HG02973 (cell line): ENCODE results near the gene CWC25.

Experiments used
- ATAC-seq: cut with Tn5 transposase; IDR thresholded peaks from one replicate; pipeline ENCODE4 v1.9.1; 2021; ENCODE audit warnings: moderate library complexity; ENCODE audit not compliant: unreplicated experiment

Gene CWC25

DNA sequence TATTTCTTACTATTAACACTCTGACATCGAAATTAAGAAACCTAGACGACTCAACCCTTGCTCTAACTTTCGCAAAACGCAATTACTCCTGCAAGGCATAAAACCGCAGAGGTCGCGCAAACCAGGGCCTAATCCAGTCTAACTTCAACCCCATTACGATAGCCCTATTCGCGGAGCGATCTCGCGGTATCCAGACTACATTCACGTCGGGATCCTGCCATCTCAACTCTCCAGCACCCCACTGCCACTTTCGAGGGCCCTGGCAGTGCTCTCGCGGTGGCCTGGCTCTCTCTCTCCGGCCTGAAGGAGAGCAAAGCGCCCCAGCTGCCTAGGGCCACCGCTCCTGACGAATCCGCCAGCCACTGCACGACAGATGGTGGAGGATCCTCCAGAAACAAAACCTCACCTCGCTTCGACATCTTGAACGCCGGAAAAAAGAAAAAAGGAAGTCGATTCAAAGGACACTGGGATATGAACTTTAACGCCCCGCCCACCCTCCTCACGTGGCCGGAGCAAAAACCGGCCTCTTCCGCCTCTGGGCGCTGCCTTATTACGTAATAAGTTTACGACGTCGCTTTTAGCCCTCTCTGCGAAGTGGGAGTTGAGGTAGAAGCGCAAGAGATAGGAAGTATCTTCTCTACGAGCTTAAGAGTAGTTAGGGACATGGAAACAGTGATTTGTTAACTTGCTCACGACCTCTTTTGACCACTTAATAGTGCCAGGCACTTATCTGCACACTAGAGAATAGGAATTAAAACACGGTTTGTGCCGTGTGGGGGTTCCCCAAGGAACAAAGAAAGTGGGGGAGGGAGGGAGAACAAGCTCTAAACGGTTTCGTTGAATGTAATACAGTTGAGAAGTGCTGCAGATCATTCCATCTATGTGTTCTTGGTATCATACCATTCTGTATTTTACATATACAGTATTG lies 28.4 kb upstream of the CWC25 start, which contains the start of gene RPL23:
RPL23 (minus strand) TSS at position 430 of the 928 bp plus-strand sequence; CDS start at position 419, 11 bp downstream.
- ATAC-seq: peak; percentile 68

DNA sequence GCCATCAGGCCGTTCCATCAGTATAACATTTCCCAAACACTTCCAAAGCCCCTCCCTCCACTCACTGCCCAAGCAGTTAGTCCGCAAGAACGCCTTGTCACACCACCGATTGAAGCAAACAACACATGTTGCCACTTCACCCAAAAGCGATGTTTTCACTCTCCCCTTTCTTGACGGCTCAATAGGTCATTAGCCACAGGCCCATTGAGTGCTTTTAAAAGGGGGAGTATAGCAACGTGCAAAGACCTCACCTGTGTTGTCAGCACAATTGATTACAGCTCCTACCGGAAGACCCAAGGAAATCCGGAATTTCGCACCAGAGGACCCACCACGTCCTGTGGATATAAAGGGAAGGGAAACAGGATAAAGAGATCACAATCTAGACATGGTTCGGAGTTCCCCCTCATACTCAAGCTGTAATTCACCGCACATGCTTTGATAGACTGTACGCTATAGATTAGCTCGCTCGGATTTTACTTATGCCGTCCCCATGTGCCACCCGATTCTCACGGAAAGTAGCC lies 27.7 kb upstream of the CWC25 start:
- no peak for ATAC-seq

DNA sequence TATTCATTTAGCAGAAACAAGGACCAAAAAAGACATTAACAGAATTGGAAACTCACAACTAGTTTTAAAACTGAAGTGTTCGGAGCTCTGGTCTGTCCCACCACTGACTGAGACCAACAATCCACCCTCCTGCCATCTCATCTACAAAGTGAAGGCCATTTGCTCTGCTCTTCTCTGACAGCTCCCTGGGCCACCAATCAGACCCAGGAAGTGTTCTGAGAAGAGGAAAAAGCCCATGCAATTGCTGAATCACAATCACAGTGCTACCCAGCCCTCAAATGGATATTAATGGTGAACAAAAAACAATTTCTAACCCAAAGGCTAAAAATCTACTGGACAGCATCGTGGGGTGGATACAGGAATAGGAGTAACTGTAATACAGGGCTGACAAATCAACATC lies 26.3 kb upstream of the CWC25 start:
- ATAC-seq: no peak

DNA sequence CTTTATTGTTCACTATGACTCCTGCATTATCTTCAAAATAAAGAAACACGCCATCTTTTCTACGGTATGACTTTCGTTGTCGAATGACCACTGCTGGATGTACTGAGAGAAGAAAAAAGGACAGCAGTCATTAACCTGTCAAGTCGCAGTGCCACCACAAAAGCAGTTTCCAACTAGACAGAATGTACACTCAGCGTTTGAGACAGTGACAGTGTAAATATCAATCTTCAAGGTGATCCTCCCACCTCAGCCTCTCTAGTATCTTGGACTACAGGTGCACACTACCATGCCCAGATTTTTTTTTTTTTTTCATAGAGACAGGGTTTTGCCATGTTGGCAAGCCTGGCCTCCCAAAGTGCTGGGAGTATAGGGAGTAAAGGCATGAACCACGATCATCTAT lies 25.3 kb upstream of the CWC25 start:
- ATAC-seq: no peak

DNA sequence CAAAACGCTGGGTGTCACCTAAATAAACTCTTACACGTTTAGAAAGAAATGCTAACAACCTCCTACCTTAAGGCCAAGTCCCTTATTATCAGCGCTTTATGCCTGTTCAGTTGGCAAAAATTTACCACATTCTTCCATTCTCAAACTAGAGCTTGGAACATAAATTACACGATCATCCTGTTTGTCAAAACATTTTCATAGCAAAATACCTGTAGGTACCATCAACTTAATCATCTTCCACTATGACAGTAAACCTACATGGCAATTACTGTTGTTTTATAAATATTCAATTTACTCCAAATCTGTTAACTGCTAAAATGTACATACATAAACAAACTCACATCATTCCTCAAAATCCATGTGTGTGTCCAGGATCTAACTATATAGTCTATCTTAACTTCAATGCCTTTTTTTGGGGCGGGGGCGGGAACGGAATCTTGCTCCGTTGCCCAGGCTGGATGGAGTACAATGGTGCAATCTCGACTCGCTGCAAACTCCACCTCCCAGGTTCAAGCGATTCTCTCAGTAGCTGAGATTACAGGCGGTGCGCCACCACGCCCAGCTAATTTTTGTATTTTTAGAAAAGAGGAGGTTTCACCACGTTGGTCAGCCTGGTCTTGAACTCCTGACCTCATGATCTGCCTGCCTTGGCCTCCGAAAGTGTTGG lies 24.0 kb upstream of the CWC25 start:
- no peak for ATAC-seq

DNA sequence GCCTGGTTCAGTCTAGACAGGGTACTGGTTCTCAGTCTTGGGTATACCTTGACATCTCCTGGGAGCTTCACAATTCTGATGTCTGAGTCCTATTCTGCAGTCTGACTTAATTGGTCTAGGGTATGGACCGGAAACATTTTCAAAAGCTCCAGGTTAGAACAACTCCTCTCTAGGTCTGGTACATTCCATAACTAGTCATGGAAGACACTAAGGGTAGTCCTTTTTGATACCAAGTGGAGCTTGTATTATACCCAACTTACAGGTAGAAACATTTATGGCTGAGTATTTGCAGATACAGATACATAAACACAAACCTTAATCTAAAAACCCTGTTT lies 23.4 kb upstream of the CWC25 start:
- no peak for ATAC-seq

DNA sequence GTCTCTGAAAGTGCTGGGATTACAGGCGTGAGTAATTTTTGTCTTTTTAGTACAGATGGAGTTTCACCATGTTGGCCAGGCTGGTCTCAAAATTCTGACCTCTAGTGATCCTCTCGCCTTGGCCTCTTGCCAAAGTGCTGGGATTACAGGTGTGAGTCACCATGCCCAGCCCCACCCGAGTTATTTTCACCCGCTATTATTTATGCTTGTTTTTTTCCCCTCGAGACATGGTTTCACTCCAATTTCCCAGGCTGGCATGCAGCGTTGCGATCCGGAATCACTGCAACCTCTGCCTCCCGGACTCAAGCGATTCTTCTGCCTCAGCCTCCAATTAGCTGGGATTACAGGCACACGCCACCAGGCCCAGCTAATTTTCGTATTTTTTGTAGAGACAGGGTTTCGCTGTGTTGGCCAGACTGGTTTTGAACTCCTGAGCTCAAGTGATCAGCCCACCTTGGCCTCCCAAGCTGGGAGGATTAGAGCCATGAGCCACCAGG lies 19.2 kb upstream of the CWC25 start:
- ATAC-seq: no peak

DNA sequence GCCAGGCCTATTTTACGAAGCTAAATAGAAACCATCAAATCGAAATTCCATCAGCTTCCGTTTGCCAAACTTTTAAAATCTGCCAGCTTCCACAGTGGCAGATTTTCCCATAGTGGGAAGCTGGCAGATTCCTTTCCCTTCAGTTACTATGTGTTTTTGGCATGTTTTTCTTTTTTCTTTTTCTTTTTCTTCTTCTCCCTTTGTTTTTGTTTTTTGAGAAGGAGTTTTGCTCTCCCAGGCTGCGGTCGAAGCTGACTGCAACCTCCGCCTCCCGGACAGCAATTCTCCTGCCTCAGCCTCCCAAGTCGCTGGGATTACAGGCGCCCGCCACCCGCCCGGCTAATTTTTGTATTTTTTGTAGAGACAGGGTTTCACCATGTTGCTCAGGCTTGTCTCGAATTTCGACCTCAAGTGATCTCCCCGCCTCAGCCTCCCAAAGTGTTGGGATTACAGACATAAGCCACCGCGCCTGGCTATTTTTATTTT lies 684 bp upstream of the CWC25 start:
- ATAC-seq: no peak

DNA sequence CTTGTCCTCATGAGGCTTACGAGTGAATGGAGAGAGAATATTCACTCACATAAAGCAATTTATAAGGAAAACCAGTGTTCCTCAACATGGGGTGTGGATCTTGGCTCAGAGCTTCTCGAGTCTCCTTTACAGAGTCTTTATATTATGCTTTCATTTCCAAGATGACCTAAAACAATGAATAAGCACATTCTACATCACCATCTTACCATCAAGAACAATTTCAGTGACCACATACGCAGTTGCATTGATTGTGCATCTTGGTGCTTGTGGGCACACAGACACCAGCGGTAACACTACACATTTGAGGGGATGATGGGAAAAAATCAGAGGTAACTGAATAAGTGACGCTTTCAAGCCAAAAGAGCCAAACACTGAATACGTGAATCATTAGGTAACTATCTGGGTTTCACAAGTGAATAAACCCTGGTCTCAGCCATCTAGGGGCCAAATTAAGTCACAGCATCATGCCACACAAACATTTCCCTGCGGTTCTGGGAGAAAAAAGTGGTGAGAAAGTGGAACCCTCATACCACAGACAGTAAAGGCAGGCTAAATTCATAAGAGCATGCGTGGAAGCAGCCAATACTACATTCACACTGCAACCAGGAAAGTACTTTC lies 9.4 kb downstream of the CWC25 start:
- ATAC-seq: no peak

DNA sequence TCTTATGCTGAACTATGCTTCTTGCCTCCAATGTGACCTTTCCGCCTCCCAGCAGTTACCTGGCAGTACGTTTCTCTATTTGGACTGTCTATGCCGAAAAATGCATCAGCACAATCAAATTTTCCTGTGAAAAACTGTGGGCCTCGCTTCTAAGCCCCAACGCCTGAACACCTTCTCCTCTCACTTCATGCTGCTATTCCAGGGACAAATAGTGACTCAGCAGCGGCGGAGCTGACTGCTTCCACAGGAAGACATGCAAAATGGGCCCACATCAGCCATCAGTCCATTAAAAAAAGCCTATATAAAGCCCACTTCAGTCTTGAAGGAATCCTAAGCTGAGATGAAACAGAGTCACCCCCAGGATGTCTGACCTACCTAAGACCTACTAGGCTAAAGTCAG lies 15.3 kb downstream of the CWC25 start:
- no peak for ATAC-seq

DNA sequence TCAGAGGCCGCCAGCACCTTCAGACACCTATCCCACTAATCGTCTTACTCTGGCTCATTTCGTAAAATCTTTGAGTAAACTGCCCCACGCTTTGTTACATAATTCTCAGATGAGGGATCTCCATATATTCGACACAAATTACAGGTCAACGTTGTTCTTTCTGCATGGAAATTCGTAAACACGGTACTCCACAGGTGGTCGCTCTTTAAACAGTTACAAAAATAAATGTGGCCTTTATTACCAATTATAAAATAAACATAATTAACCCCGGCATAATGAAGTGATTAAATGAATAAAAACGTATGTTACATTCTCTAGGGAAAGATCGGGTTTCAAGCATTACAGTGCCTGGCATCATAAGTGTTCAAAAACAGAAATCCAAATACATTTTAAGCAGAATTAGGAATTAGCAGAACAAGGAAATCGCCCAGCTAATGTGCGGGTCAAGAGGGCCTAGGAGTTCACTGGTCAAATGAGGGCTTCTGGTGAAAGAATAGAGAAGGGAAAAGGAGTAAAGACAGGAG lies 24.8 kb downstream of the CWC25 start:
- ATAC-seq: no peak

DNA sequence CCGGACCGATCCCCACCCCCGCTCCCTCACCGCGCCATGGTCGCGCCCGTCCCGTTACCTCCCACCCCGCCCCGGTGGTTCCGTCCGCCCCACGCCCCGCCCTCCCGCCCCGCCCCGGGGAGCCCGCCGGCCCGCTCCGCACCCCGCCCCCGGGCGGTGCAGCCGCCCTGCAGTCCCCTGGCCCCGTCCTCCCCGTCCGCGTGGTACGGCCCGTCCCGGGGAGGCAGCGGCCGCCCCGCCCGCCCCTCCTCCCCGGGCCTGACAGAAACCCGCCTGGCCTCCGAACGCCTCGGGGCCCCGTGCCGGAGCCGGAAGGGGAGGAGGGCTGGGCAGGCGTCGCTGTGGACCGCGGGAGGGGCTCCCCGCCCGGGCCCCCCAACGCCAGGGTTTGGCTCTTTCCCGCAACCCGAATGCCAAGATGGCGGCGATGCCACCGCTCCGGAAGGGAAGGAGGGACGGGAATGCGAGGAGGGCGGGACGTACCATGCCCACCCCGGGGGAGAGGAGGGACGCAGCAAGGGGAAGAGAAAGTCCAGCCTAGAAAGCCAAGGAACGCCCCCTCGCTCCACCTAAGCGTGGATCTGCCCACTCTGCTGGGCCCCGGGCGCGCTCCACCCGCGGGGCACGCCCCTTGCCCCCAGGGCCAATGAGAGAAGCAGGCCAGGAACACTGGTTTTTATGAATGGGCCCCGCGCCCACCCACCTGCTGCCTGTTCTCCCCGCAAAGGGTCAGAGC lies 25.5 kb downstream of the CWC25 start, which contains the start of gene PIP4K2B:
PIP4K2B (minus strand) TSS at position 56 of the 736 bp plus-strand sequence. CDS start 132 bp downstream, outside the sequence.
- peak; percentile 64 for ATAC-seq

DNA sequence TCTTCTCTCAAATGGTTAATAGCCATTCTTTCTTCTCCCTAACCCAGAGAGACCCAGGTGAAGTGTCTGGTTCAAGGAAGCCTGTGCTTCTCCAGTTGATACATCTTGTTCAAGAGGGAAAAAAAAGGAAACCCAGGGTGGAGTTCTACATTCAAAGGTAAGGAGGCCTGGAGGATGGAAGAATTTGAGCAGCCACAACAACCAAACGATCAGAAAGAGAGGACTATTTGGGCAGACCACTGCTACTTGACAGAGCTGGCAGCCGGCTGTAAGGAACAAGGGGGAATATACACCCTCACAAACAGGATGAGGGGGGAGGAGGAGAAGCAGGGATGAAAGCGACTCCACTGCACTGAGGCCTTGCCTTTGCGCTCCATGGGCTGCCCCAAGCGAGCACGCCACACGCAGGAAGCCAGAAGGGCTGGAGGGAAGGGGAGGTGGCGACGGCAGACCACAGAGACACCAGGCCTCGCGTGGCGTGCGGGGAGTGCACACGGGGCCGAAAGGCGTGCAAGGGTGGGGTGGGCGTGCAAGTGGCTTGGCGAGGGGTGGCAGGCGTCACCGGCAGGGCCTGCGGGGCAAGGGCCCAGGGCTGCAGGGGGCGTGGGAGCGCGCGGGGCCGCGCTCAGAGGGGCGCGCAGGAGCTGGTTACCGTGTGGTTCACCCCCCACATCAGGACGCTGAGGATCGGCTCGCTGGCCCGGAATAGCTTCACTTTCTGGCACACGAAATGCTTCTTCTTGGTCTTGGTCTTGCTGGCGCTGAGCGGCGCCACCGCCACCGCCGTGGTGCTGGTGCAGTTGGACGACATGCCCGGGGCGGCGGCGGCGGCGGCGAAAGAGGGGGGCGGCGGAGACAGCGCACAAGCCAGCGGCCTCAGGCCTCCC lies 26.3 kb downstream of the CWC25 start:
- ATAC-seq: peak; percentile 16

DNA sequence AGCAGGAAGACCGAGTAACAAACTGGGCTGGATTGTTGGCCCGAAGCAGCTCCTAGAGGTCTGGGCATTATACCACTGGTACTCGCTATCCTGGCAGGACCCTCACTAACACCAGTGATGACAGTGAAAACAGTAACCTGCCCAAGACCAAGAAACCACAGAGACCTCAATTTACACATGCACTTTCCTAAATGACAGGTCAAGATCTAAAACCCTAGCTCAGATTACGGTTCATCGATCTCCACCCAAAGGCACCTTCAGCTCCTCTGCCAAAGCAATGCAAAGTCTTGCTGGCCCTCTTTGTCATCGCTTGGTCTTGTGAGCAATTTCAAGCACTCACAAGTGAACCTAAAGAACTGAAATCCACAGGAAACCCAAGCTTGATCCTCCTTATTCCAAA lies 27.3 kb downstream of the CWC25 start:
- ATAC-seq: no peak

DNA sequence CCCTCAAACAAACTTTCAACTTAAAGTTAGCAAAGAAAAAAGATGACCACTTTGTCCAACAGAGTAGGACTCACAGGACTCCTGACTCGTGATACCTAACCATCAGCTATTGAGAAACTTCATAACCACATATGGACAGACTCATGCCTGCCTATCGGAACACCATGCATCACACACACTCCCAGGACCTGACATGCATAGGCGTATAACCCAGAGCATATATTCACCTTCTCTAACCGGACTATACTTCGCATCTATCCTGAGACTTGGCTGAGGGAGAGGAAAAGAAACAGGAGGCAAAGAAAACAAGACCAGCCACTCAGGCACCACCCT lies 28.0 kb downstream of the CWC25 start:
- no peak for ATAC-seq

DNA sequence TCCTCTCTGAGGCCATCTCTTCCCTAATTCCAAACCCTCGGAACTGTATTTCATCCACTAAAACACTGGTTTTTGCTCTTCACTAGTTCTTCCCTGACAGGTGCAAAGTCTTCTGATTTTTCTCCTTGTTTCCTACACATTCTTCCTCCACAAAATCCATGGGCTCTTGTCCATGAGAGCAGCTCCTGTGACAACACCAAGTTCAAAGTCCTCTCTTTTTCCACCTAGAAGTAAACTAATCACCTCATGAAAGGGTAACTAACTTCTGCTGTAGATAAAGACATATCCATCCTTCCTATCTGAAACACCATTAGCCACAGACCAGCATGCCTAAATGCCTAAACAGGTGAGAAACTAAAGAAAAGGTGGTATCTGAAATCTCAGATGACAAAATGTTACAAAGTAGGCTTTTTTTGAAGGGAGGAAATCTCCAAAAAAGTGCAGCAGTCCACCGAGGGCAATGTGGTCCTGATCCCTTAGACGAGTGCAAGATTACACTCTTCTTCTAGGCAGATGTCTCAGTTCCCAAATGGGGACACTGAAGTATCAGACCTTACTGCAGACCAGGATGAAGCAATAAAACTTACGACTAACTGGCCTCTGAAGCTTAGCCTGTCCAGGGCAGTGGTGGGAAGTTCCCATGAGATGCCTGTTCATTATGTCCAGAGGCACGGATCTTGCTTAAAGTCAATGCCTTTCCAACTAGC lies 28.5 kb downstream of the CWC25 start:
- ATAC-seq: no peak

DNA sequence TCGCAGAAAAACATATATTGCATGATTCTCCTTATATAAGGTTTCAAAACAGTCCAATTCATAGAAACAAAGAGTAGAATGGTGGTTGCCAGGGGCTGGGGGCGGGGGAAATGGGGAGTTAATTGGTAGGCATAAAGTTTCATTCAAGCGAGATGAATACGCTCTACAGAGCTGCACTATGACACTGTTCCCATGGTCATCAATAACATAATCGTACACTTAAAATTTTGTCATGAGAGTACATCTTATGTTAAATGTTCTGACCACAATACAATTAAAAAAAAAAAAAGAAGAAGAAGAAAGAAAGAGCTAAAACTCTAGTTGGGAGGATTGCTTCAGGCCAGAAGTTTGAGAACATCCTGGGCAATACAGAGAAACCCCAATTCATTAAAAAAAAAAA lies 30.9 kb downstream of the CWC25 start:
- no peak for ATAC-seq

DNA sequence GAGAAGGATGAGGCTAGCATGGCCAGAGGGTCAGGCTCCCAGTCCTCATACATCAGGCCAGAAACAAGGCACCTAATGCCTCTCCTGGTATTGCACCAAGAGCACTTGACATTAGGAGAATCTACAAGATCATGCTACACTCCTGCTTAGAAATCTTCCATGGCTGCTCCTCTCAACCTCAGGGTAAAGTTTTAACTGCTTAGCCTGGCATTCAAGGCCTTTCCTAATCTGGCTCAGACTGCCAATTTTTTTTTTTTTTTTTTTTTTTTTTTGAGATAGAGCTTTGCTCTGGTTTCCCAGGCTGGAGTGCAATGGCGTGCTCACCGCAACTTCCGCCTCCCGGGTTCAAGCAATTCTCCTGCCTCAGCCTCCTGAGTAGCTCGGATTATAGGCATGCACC lies 34.0 kb downstream of the CWC25 start:
- ATAC-seq: no peak
